Measurements from ENCODE around the gene TK1.

The TK1 gene

DNA sequence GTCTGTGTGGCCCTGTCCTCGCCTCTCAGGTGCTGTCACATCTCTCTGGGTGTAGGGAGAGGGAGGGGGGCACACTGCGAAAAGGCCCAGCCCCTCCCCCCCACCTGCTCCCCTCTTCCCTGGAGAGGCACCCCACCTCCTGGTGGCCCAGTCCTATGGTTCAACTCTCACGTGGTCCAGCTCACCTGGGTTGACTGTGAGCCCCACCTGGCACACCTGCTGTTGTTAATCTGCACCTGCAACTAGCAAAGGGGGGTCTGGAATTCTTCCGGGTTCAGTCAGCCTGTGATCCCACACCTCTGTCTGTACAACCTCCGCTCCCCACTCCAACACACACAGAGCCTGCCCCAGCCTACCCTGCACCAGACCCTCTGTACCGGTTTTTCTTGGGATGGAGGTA lies 20.4 kb downstream of the TK1 start:
- TF ChIP-seq RAD21 (IDR thresholded peaks at IDR 0.05; ENCODE audit: low read depth) (no peak), EGR1 (IDR thresholded peaks at IDR 0.05) (no peak), ZBTB7A (IDR thresholded peaks at IDR 0.05; ENCODE audit: low read depth) (no peak), NFIC (IDR thresholded peaks at IDR 0.05) (no peak), TEAD4 (IDR thresholded peaks at IDR 0.05) (no peak), CREB1 (IDR thresholded peaks at IDR 0.05; ENCODE audit: low read depth) (no peak), CEBPB (IDR thresholded peaks at IDR 0.05) (no peak), REST (IDR thresholded peaks at IDR 0.05; ENCODE audit: low read depth) (no peak), TCF12 (IDR thresholded peaks at IDR 0.05; ENCODE audit: low read depth) (0 out of 2 replicates have a peak, but pooled peaks have one; percentile 20), EP300 (IDR thresholded peaks at IDR 0.05; ENCODE audit: borderline replicate concordance) (no peak)
- TF ChIP-seq, protein P1, sequence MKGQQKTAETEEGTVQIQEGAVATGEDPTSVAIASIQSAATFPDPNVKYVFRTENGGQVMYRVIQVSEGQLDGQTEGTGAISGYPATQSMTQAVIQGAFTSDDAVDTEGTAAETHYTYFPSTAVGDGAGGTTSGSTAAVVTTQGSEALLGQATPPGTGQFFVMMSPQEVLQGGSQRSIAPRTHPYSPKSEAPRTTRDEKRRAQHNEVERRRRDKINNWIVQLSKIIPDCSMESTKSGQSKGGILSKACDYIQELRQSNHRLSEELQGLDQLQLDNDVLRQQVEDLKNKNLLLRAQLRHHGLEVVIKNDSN (IDR thresholded peaks at IDR 0.05) = 0 out of 2 replicates have a peak, but pooled peaks have one; percentile 19

- no peak for TF ChIP-seq EGR1 (IDR thresholded peaks at IDR 0.05)
- no peak for TF ChIP-seq ZBTB7A (IDR thresholded peaks at IDR 0.05; ENCODE audit: low read depth)
- TF ChIP-seq, protein P1 (IDR thresholded peaks at IDR 0.05) = no peak
- no peak for TF ChIP-seq TAF1 (IDR thresholded peaks at IDR 0.05; ENCODE audit: low read depth)
- TF ChIP-seq NFIC (IDR thresholded peaks at IDR 0.05) = no peak
- no peak for TF ChIP-seq CEBPB (IDR thresholded peaks at IDR 0.05)
- TF ChIP-seq EP300 (IDR thresholded peaks at IDR 0.05; ENCODE audit: borderline replicate concordance) = no peak
- TF ChIP-seq TCF12 (IDR thresholded peaks at IDR 0.05; ENCODE audit: low read depth) = no peak
- no peak for TF ChIP-seq TEAD4 (IDR thresholded peaks at IDR 0.05)
- TF ChIP-seq CREB1 (IDR thresholded peaks at IDR 0.05; ENCODE audit: low read depth) = no peak
- no peak for TF ChIP-seq YY1 (IDR thresholded peaks at IDR 0.05; ENCODE audit: low read depth)
- no peak for TF ChIP-seq RAD21 (IDR thresholded peaks at IDR 0.05; ENCODE audit: low read depth)
- TF ChIP-seq, protein P2, sequence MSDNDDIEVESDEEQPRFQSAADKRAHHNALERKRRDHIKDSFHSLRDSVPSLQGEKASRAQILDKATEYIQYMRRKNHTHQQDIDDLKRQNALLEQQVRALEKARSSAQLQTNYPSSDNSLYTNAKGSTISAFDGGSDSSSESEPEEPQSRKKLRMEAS (IDR thresholded peaks at IDR 0.05) = no peak
- no peak for TF ChIP-seq FOXM1 (IDR thresholded peaks at IDR 0.05; ENCODE audit: borderline replicate concordance, low read depth)
- TF ChIP-seq REST (IDR thresholded peaks at IDR 0.05; ENCODE audit: low read depth) = no peak
Measured at GRCh38 chr17:78164748-78165607, 21.9 kb downstream of the TK1 start.

DNA sequence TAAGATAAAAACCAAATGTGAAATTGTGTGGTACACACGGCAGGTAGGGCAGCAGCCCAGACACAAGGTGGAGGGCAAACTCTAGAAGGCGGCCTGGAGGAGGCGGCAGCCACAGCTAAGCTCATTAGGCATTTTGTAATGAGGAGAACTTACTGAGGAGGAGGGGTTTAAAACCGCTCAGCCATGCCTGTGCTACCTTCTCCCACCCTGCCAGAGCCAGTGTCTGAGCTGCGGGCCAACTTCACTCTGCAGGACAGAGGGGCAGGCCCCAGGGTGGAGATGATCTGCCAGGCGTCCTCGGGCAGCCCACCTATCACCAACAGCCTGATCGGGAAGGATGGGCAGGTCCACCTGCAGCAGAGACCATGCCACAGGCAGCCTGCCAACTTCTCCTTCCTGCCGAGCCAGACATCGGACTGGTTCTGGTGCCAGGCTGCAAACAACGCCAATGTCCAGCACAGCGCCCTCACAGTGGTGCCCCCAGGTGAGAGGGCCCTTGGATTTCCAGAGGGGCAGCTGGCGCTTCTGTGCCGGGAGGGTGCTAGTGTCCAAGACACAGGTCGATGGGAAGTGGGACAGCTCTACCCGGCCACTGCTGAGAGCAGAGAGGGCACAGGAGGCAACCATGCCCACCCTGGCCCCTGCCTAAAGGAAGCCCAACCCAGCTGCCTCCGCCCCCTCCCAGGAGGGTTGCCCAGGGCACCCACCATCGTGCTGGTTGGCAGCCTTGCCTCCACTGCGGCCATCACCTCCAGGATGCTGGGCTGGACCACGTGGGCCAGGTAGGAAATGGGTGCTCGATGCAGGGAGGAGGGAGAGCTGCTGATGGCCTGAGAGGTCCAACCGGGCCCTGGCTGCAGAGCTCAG lies 22.7 kb downstream of the TK1 start:
- TF ChIP-seq TAF1 (IDR thresholded peaks at IDR 0.05; ENCODE audit: low read depth) (no peak), TEAD4 (IDR thresholded peaks at IDR 0.05) (no peak), RAD21 (IDR thresholded peaks at IDR 0.05; ENCODE audit: low read depth) (no peak), CEBPB (IDR thresholded peaks at IDR 0.05) (no peak)
- TF ChIP-seq, protein P1 (IDR thresholded peaks at IDR 0.05) = peak; percentile 62

DNA sequence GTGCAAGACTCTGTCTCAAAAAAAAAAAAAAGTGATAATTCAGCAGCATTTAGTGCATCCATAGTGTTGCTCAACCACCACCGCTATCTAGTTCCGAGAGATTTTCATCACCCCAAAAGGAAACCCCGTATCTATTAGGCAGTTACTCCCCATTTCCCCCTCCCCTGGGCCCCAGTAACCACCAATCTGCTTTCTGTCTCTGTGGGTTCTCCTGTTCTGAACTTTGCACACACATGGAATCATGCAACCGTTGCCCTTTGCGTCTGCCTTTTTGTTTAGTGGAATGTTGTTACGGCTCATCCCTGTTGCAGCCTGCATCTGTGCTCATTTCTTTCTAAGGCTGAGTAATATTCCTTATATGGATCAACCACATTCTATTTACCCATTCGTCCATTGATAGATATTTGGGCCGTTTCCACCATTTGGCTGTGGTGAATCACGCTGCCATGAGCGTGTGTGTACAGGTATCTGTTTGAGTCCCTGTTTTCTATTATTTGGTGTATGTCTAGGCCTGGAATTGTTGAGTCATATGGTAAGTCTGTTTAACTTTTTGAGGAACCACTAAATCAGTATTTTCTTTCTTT lies 27.2 kb downstream of the TK1 start:
- TF ChIP-seq, protein P2 (IDR thresholded peaks at IDR 0.05) = no peak
- TF ChIP-seq RAD21 (IDR thresholded peaks at IDR 0.05; ENCODE audit: low read depth) = no peak
- no peak for TF ChIP-seq EGR1 (IDR thresholded peaks at IDR 0.05)
- TF ChIP-seq TAF1 (IDR thresholded peaks at IDR 0.05; ENCODE audit: low read depth) = no peak
- TF ChIP-seq TCF12 (IDR thresholded peaks at IDR 0.05; ENCODE audit: low read depth) = no peak
- no peak for TF ChIP-seq CREB1 (IDR thresholded peaks at IDR 0.05; ENCODE audit: low read depth)
- TF ChIP-seq CEBPB (IDR thresholded peaks at IDR 0.05) = no peak
- no peak for TF ChIP-seq FOXM1 (IDR thresholded peaks at IDR 0.05; ENCODE audit: borderline replicate concordance, low read depth)

All from Ishikawa (cell line).